Upper lobe of left lung (tissue), 6 donors: ENCODE results near the gene OSGIN1. TPM values are rescaled to one million over a fixed set of nuclear protein-coding genes. Genes with fewer than 3 reads are reported as not detected.
A peak's percentile ranks its signal among the peaks of the same experiment; 100 is the strongest.

Source experiments
- ATAC-seq, 2 donors: fragments of 200-7000 bp; cut with Tn5 transposase; one replicate each; pipeline ENCODE4 v1.9.1; 2022; ENCODE audit warnings: mild to moderate bottlenecking in 2 of 2, moderate library complexity in 2 of 2; ENCODE audit not compliant: low FRiP score in 2 of 2
- DNase-seq, 2 donors: peaks; one replicate each; pipeline ENCODE4 v3.0.0-alpha.2; 2019 to 2020
- H3K27ac ChIP-seq, 4 donors: fragments of 200-600 bp; sonication (generic); one replicate each; pipeline ENCODE4 v1.5.1; 2016 to 2019
- H3K27me3 ChIP-seq, 4 donors: fragments of 200-600 bp; sonication (generic); one replicate each; pipeline ENCODE4 v1.5.1; 2017 to 2019
- H3K36me3 ChIP-seq, 4 donors: fragments of 200-600 bp; sonication (generic); one replicate each; pipeline ENCODE4 v1.5.1; 2016 to 2019
- H3K4me1 ChIP-seq, 4 donors: fragments of 200-600 bp; sonication (generic); one replicate each; pipeline ENCODE4 v1.5.1; 2018 to 2019
- H3K4me3 ChIP-seq, 4 donors: fragments of 200-600 bp; sonication (generic); one replicate each; pipeline ENCODE4 v1.5.1; 2017 to 2019; ENCODE audit warnings: mild to moderate bottlenecking in 2 of 4, moderate library complexity in 1 of 4
- H3K9me3 ChIP-seq, 4 donors: fragments of 200-600 bp; sonication (generic); one replicate each; pipeline ENCODE4 v1.5.1; 2018 to 2019
- CTCF ChIP-seq, 6 experiments: fragments of 450-650 bp in 4 of 6; fragments of 200-600 bp in 2 of 6; sonication (generic) in 2 of 6; IDR thresholded peaks; one replicate each; pipeline ENCODE4 v1.5.1; 2016 to 2019; ENCODE audit warnings: antibody characterized with exemption in 6 of 6
- EP300 ChIP-seq, 4 donors: sonication (generic); formaldehyde crosslinking; IDR thresholded peaks; one replicate each; pipeline ENCODE4 v1.5.1; 2017; ENCODE audit warnings: antibody characterized with exemption in 4 of 4, control low read depth in 2 of 4
- POLR2A ChIP-seq, 4 donors: fragments of 450-650 bp; IDR thresholded peaks; one replicate each; pipeline ENCODE4 v1.5.1; 2016 to 2017; ENCODE audit warnings: antibody characterized with exemption in 4 of 4, mild to moderate bottlenecking in 2 of 4
- POLR2AphosphoS5 ChIP-seq, 2 donors: sonication (generic); formaldehyde crosslinking; IDR thresholded peaks; one replicate each; pipeline ENCODE4 v1.5.1; 2017; ENCODE audit warnings: antibody characterized with exemption in 2 of 2
- WGBS, 2 donors: methylation state at CpG; one replicate each; pipeline ENCODE4 v1.1.5; 2017 to 2018; 5-methylcytosine and 5-hydroxymethylcytosine counted together
- total RNA-seq, 6 donors: library from RNA; depleted of rRNA in 4 of 6; stranded (reverse); fragments of >200 nt in 4 of 6; gene quantifications; one replicate each; pipeline versions ENCODE4 v1.1.0 to v1.2.1, GENCODE V29; 2016 to 2021
- donor health status: DM: no; HTN: no; CAD: no; lungs with moderate emphysema.
- donor health status: DM: no; HTN: yes; CAD: no; lungs with severe emphysema.

The OSGIN1 gene
- total RNA-seq, 6 donors from 2014 or later = 7.3 to 34.2 (median 16.3) TPM

DNA sequence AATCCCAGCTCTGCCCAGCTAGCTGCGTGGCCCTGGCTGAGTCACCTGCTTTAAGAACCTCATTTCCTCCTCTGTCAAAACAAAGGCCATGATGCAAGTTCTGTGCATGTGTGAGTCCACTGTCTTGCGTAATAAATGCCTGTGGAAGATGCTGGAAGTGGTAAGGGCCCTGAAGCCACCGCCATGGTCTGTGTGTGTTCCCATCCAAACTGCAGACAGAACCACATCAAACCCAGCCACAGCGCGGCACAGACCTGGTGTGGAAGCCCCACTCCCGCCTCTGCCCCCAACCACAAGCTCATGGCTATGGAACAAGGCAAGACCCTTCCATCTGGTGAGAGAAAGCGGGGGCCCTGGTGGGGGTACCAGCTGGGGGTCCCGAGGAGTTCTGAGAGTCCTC, 41.0 kb downstream of the OSGIN1 start:
- Histone ChIP-seq H3K4me1 (peaks cover 0 to 6% (median 2%) of the 10 kb centered on the region in 4 donors), H3K27me3 (no peaks in the 10 kb centered on the region), H3K27ac (peak overlapping the region in 2 of 4 donors; percentile 4 to 49), H3K4me3 (no peak overlapping the region), H3K9me3 (no peaks in the 10 kb centered on the region), H3K36me3 (no peaks in the 10 kb centered on the region)
- ATAC-seq = peak; percentile 23 to 42
- peak in 1 of 2 donors; percentile 60 for DNase-seq
- 53 to 76% methylated on average over 3 to 8 of the region's 8 CpGs for WGBS, 2 donors
- peak; percentile 41 to 80 for TF ChIP-seq POLR2AphosphoS5 (IDR thresholded peaks at IDR 0.05)
- no peak for TF ChIP-seq CTCF (IDR thresholded peaks at IDR 0.05)

DNA sequence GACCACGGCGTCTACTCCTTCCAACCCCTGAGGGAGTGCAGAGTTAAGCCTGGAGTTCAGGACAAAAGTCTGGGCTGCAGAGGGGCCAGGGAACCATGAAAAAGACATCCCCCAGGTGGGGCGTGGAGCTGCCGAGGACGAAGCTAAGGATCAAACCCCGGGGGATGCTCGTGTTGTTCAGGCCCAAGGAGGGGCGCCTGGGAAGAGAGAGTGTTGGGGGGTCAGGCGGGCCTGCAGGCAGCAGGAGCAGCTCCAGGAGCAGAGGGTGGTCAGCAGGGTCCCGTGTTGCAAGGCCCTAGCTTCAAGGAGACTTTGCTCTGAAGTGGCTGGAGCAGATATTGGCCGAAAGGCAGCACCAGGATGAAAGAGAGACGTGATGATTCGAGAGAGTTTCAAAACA, 41.7 kb downstream of the OSGIN1 start:
- Histone ChIP-seq H3K4me3 (no peak overlapping the region), H3K4me1 (peaks cover 0 to 6% (median 2%) of the 10 kb centered on the region in 4 donors), H3K27ac (peak overlapping the region in 2 of 4 donors; percentile 4 to 49), H3K9me3 (no peaks in the 10 kb centered on the region), H3K36me3 (no peaks in the 10 kb centered on the region), H3K27me3 (no peaks in the 10 kb centered on the region)
- WGBS, 2 donors = 69 to 77% methylated on average over 13 of the region's 13 CpGs
- DNase-seq (no peak), ATAC-seq (no peak)
- no peak for TF ChIP-seq EP300 (IDR thresholded peaks at IDR 0.05)
- TF ChIP-seq CTCF (IDR thresholded peaks at IDR 0.05) = no peak
- no peak for TF ChIP-seq POLR2A (IDR thresholded peaks at IDR 0.05)
- no peak for TF ChIP-seq POLR2AphosphoS5 (IDR thresholded peaks at IDR 0.05)

- H3K4me1 ChIP-seq = peaks cover 0 to 6% (median 2%) of the 10 kb centered on the region in 4 donors
- no peaks in the 10 kb centered on the region for H3K9me3 ChIP-seq
- H3K27me3 ChIP-seq = no peaks in the 10 kb centered on the region
- H3K4me3 ChIP-seq = no peak overlapping the region
- H3K36me3 ChIP-seq = no peaks in the 10 kb centered on the region
- peak in 1 of 2 donors; percentile 33 for DNase-seq
- peak in 1 of 2 donors; percentile 49 for ATAC-seq
- TF ChIP-seq CTCF (IDR thresholded peaks at IDR 0.05) (no peak), EP300 (IDR thresholded peaks at IDR 0.05) (no peak), POLR2A (IDR thresholded peaks at IDR 0.05) (no peak), POLR2AphosphoS5 (IDR thresholded peaks at IDR 0.05) (no peak)
- no peak overlapping the region for H3K27ac ChIP-seq
- 5 to 6% methylated on average over 10 to 18 of the region's 21 CpGs for WGBS, 2 donors
Observed at GRCh38 chr16:83995754-83996153, 42.7 kb downstream of the OSGIN1 start.

DNA sequence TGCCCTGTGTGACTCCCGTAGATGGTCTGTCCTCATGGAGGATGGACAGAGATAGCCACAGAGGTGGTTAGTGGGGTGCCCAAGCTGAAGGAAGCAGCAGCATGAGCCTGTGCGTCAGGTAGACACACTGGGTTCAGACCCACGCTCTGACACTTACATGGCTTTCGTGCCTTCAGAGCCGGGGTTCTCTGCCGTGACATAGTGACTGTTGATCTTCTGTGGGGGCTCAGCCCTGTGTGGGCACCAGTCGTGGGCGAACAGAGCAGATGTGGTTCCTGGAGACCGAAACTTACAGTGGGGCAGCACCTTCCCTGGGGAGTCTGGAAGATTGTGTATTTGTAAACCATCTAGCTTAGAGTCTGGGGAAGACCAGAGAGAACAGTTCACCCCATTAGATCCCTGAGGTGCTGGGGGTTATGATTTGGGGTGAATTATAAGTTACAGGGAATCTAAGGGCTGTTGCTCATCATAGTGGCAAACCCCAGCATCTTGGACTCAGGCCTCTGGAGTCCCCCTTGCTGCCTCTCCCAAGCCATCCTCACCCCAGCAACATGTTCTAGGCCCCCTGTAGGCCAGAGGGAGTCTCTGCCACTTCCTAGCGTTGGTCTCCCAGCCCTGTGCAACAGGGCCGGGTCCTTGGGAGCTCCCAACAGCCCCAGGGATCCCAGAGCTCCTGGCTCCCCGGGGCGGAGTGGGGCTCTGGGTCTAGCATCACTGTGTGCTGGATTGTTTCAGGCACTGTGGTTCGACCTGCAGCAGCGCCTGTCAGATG, 43.6 kb downstream of the OSGIN1 start:
- ATAC-seq (no peak), DNase-seq (no peak)
- Histone ChIP-seq H3K36me3 (no peaks in the 10 kb centered on the region), H3K9me3 (no peaks in the 10 kb centered on the region), H3K4me1 (peaks cover 0 to 6% (median 2%) of the 10 kb centered on the region in 4 donors), H3K4me3 (no peak overlapping the region), H3K27me3 (no peaks in the 10 kb centered on the region), H3K27ac (no peak overlapping the region)
- 76 to 87% methylated on average over 14 to 15 of the region's 15 CpGs for WGBS, 2 donors
- no peak for TF ChIP-seq POLR2AphosphoS5 (IDR thresholded peaks at IDR 0.05)

DNA sequence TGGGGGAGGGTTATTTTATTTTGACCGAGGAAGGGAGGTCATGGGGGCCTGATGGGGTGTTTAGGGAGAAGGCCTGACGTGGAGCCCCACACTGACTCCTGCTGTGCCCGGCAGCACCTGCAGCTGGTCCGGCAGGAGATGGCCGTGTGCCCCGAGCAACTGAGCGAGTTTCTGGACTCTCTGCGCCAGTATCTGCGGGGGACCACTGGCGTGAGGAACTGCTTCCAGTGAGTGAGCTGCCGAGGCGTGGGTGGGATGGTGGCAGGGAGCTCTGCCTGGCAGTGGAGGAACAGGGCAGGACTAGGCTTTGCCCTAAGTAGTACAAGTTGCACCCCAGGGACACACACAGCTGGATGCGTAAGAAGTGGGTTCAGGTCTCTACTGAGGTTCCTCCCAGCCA, 45.1 kb downstream of the OSGIN1 start:
- Histone ChIP-seq H3K27ac (no peak overlapping the region), H3K4me1 (peaks cover 0 to 6% (median 2%) of the 10 kb centered on the region in 4 donors), H3K4me3 (no peak overlapping the region), H3K36me3 (no peaks in the 10 kb centered on the region), H3K27me3 (no peaks in the 10 kb centered on the region), H3K9me3 (no peaks in the 10 kb centered on the region)
- TF ChIP-seq POLR2A (IDR thresholded peaks at IDR 0.05) = no peak
- TF ChIP-seq EP300 (IDR thresholded peaks at IDR 0.05) = no peak
- TF ChIP-seq CTCF (IDR thresholded peaks at IDR 0.05) = no peak
- no peak for TF ChIP-seq POLR2AphosphoS5 (IDR thresholded peaks at IDR 0.05)
- 85 to 90% methylated on average over 8 to 13 of the region's 13 CpGs for WGBS, 2 donors
- ATAC-seq (no peak), DNase-seq (no peak)
